NCI-H2227 (cell line): ENCODE results near the gene CYP4V2.
"Not testable (repeated sequence)": the region's sequence is repeated elsewhere in the genome, so short reads cannot be mapped to it uniquely, and the experiment has no call there.

ENCODE experiments used
- DNase-seq: peaks from one replicate; lab custom pipeline; 2025; ENCODE audit not compliant: unreplicated experiment; lab: John Stamatoyannopoulos, UW

Gene CYP4V2

DNA sequence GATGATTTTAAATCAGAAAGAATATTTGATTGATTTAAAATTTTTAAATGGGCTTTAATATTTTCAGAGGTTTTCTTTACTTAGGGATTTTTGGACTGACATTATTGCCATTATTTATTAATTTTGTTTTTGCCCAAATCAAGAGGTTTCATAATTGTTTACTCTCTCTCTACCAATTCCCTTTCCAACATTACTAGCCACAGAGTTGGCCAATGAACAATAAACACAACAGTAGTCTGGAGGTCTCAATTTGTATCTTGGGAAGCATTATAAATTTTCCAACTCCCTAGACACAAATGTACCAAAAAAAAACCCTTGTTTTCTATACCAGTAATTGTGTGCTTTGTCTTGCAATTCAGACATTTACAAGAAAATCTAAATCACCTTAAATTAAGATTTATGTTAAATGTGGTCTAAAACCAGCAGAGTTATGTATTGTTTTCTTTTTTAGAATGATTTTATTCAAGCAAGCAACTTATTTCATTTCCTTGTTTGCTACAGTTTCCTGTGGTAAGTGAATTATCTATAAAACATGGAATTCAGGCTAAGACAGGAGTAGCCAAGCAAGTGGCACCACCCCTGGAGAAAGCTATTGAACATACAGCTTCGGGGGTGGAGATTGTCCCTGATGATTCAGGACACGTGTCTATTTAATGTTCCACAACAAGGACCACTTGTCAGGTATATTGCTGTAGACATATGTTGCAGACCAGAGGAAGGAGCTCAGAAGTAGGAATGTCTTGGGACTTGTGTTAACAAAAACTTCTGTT lies 36.6 kb downstream of the CYP4V2 start:
- DNase-seq: no peak

DNA sequence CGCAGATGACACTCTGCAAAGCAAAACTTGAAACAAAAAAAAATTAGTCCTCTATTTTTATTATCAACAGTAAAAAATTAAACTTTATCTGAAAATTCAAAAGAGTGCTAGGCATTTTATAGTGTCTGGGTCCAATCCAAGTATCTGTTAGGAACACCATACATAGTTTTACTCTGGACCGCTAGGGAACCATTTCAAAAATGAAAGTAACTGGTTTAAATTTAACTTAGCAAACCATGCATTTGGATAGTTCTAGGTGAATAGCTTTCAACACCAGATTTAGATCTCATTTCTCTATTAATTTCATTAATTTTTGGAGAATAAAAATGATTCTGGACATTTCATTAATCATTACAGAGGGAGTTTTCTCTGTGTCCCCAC lies 37.1 kb downstream of the CYP4V2 start:
- DNase-seq: no peak

DNA sequence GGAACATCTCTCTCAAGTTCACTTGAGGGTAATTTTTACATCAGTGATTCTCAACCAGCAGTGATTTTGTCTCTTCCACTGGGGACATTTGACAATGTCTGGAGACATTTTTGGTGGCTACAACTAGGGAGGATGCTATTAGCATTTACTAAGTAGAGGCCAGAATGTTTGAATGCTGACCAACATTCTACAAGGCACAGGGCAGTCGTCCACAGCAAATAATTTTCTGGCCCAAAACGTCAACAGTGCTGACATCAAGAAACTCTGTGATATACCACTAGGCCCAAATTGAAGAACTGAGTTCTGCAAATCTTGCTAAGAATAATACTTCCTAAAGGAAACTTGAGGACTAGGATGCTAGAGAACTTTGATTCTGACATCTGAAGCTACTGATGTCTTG lies 43.0 kb downstream of the CYP4V2 start:
- DNase-seq: no peak

DNA sequence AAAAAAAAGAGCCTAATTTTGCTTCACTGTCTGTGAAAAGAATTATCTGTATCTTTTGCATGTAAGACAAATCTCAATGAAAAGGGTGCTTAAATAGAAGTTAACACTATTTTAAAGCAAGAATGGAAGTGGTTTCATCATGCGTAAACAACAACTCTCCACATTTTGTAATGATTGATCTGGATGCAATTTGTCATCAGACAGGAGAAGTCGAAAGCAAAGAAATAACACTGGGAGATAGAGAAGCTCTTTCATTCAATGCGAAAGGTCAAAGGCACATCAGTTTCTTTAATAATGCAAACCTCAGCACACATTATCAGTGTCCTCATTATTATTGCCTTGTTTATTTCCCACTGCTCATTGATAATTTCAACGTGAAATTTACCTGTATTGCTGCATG lies 44.8 kb downstream of the CYP4V2 start:
- DNase-seq: no peak

DNA sequence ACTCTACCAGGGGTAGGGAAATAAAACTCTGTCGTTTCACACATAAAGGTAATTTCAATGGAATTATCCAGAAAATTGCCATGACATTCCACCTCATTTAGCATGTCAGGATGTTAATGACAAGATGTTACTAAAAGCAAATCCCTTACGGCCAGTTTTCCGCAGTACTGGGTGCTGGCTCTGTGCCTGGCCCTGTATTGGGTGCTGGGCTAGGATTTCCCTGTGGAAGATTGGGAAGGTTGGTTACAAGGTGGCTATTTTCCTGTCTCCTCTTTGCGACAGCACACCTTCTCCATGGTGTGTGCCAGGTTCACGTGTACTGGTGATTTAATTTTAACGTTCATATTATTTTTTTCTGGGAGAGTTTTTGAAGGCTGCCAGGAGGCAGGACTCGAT lies 49.1 kb downstream of the CYP4V2 start:
- no peak for DNase-seq

DNA sequence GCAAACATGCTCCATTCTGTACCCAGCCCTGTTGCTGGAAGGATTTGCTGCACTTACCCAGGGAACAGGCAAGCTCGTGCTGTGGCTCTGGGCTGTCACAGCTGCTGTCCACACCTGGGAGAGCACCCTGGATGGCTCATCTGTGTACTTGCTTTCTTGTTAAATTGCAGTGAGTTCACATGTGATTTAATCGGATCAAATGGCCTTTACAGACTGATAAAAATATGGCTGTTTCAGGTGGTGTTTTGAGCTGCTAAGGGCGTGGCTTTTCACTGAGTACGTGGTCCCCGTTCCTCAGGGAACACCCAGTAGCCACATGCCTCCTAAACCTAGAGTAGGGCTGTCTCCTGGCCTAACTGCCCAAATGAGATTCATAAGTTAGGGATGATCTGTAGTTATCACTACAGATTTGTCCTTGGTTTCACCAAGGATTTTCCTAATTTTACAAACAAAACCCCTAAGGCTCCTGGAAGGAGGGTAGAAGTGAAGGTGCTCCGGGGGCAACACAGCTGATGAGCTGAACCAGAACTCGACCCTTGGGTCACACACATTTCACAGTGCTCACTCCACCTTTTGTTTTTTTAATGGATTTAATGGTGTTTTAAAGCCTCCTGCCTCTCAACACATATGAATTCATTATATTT lies 49.6 kb downstream of the CYP4V2 start:
- DNase-seq: no peak

DNA sequence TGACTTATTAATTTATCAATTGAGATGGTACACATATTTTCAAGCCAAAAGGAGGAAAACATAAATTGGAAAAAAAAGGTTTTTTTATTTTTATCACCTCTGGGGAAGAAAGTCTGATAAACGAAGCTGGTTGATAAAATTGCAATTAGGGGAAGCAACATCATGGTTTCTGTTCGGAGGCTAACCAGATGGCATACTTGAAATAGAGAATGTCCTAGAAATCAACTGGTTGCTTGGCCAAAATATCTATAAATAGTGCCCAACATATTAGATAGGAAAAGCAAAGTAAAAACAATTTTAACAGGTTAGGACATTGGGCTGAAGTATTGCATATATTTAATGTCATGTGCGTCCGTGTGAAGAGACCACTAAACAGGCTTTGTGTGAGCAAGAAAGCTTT lies 50.2 kb downstream of the CYP4V2 start:
- no peak for DNase-seq

DNA sequence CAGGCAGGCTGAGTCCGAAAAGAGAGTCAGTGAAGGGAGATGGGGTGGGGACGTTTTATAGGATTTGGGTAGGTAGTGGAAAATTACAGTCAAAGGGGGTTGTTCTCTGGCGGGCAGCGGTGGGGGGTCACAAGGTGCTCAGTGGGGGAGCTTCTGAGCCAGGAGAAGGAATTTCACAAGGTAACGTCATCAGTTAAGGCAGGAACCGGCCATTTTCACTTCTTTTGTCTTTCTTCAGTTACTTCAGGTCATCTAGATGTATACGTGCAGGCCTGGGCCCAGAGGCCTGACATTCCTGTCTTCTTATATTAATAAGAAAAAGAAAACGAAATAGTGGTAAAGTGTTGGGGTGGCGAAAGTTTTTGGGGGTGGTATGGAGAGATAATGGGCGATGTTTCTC lies 50.7 kb downstream of the CYP4V2 start:
- not testable (repeated sequence) for DNase-seq

DNA sequence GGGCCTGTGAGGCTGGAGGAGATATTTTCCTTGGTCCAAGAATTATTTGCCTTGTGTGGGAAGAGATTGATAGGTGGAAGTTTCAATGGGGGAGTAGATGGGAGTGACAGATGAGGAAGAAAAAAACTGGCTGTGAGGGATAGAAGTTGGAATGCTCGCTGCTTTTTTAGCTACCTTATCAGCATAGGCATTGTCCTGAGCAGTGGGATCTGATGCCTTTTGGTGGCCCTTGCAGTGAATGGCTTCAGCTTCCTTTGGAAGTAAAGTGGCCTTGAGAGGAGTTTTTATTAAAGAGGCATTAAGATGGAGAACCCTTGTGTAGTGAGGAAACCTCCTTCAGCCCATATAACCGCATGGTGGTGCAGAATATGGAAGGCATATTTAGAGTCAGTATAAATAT lies 52.0 kb downstream of the CYP4V2 start:
- no peak for DNase-seq

DNA sequence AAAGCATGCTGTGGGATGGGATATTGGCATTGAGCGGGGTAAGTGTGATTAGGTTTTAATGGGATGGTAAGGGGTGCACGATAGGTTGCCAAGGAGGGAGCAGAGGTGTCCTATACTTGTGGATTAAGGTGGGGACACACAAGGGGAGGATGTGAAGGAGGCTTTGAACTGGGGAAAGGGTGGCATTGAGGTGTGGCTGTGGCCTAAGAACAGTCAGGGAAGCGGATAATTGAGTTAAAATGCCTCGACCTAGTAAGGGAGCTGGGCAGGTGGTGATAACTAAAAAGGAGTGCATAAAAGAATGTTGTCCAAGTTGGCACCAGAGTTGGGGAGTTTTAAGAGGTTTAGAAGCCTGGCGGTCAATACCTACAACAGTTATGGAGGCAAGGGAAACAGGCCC lies 53.5 kb downstream of the CYP4V2 start:
- DNase-seq: no peak

DNA sequence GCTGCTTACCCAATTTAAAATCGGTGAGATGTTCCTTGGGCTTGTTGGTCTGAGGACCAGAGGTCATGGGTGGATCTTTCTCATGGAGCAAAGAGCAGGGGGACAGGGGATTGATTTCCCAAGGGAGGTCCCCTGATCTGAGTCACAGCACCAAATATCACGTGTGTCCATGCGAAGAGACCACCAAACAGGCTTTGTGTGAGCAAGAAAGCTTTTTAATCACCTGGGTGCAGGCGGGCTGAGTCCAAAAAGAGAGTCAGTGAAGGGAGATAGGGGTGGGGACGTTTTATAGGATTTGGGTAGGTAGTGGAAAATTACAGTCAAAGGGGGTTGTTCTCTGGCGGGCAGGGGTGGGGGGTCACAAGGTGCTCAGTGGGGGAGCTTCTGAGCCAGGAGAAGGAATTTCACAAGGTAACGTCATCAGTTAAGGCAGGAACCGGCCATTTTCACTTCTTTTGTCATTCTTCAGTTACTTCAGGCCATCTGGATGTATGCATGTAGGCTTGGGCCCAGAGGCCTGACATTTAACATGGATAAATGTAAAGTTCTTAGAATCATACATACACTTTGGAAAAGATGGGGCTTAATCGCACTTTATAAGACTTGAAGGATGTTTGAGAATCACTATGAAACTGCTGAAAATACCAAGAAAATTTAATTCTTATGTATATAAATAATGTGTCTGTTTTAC lies 55.8 kb downstream of the CYP4V2 start:
- not testable (repeated sequence) for DNase-seq

DNA sequence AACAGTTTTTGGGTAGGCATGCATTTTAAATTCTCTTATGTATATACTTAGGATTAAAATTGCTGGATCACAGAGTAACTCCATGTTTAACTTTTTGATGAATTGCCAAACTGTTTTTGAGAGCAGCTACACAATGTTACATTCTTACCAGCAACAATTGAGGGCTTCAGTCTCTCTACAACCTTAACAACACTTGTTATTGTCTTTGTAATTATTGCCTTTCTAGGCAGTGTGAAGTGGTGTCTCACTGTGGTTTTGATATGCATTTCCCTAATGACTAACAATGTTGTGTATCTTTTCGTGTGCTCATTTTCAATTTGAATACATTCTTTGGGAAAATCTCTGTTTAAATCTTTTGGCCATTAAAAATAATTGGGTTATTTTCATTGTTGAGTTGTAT lies 57.3 kb downstream of the CYP4V2 start:
- no peak for DNase-seq

DNA sequence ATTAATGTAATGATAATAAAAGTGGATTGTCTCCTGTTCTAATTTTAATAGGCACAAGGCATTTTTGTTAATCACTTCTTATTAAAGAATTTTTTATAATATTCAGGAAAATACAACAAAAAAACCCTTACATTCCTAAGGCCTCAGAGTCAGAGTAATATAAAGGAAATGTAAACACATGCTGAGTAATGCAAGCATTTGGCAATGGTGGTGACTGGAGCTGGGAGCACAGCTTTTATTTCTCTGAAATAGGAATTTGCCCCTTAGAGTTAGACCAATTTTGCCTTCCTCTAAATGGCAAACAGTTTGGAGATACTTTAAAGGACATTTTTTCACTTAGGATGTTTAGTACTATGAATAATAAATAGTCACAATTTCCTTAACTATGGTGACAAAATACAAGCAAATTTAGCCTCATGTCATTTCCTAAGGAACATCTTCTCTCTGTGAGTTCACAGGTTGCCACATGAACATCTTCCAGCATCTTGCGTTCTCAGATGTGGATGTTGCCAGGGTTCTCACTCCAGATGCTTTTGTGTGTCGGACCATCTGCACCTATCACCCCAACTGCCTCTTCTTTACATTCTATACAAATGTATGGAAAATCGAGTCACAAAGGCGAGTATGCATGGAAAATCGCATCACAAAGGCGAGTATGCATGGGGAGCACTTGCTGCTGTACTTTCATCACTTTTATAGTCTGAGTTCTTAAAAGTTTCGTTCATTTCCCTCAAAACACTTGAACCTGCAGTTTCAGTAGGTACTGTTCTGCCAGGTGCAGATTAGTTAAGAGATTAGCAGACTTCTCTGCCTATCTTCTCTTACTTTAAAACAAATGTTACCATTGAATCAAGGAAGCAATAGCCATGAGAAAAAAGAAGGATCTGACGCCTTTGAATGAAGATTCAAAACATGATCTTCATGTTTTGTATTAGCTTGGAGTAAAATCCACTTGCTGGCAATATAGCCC lies 58.7 kb downstream of the CYP4V2 start:
- no peak for DNase-seq

DNA sequence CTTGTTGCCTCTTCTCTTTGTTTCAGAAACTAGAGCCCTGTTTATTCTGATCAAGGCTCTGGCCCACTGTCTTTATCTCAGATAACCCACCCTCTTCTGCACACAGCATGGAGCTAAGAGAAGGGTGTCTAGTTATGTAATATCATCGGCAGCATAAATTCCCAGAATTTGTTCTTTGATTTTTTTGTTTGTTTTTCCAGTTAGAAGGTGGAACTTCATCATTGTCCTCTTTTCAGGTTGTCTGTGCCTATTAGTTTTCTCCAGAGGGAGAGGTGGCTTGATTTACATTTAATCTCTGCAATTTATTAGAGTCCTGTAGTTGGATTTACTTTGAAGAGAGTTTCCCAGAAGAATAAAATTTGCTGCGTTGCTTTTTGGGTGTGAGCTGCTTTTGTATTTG lies 59.4 kb downstream of the CYP4V2 start:
- DNase-seq: no peak

DNA sequence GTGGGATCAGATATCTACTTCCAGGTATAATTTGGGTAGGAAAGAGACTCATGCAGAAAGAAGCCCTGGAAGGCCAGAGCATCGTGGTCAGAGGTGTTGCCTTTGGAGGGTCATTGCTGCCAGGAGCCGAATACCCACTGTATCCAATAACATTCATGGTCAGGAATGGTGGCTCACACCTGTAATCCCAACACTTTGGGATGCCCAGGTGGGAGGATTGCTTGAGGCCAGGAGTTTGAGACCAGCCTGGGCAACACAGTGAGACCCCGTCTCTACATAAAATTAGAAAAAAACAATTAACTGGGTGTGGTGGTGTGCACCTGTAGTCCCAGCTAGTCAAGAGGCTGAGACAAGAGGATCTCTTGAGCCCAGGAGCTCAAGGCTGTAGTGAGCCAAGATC lies 63.8 kb downstream of the CYP4V2 start:
- DNase-seq: no peak

DNA sequence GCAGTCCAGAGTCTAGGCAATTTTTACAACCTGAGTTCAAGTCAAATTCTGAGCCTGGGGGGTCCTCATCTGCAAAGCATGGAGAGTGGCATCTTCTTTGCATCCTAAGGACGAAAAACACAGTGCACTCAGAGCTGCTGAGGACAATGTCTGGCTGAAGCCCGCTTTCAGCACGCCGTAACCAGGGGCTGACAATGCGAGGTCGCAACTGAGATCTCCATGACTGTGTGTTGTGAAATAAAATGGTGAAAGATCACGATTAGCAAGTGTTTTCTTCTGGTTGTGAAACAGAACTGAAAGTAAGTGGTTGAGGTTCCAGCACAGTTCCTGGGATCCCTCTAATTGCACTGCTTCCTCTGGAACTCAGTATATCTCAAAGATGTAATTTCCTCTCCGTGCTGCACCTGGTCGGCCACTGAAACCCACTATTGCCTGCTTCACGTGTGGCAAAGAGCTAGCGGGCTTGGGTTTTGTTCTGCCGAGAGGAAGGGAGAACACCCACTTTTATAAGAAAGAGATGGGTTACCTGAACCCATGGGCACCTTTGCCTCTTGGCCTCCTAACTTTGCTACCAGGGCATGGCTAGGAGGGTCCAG lies 66.9 kb downstream of the CYP4V2 start:
- no peak for DNase-seq

DNA sequence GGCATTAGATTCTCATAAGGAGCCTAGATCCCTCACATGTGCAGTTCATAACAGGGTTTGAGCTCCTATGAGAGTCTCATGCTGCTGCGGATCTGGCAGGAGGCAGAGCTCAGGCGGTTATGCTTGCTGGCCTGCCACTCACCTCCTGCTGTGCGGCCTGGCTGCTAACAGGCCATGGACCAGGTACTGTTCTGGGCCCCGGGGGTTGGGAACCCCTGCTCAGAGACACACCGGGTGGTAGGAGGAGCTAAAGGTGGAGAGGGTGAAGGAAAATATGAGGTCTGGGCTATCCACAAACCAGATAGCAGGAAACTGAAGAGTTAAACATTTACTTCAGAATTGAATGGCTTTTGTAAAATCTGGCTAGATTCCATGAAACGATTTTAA lies 68.7 kb downstream of the CYP4V2 start:
- no peak for DNase-seq
